RWPE1 (cell line): ENCODE measurements around the gene TLR8.

Source experiments
- CTCF ChIA-PET: fragments of 350-600 bp; sonication (Branson Sonifier 250); formaldehyde crosslinking; extraction: SDS; loops from one replicate; lab custom pipeline; 2021; lab: Yijun Ruan, JAX
- POLR2A ChIA-PET: fragments of 400-600 bp; formaldehyde crosslinking; extraction: SDS; loops from one replicate; lab custom pipeline; 2020; ENCODE audit warnings: antibody characterized with exemption; ENCODE audit not compliant: low non-redundant PET; lab: Yijun Ruan, JAX
- DNase-seq: peaks from one replicate; pipeline ENCODE4 v3.0.0; 2012; ENCODE audit warnings: low spot score
- H3K27ac ChIP-seq: fragments of 450-650 bp; 2 replicates; pipeline ENCODE4 v1.5.1; 2017
- CTCF ChIP-seq: fragments of 450-650 bp; conservative IDR thresholded peaks from 2 replicates; pipeline ENCODE4 v1.5.1; 2017; ENCODE audit warnings: low read depth, mild to moderate bottlenecking

Gene TLR8

GRCh38 chrX:12906046-12906761 lies at the start of gene TLR8:
Gene TLR8 (plus strand): TSS chrX:12906620. CDS start chrX:12906707, 87 bp downstream.
- TF ChIP-seq CTCF, result no peak
- DNase-seq, result no peak
- CTCF ChIA-PET, result interaction anchor here (0.6 kb wide), 1 partner anchor 266 kb away, joined by 4 read pairs; no protein-coding TSS in a partner anchor
- no peak within 1 kb of the TSS for H3K27ac ChIP-seq
- POLR2A ChIA-PET, result no interaction called here

GRCh38 chrX:12865359-12865758 lies 41.1 kb upstream of the TLR8 start:
- ChIA-PET CTCF (no interaction called here), POLR2A (no interaction called here)
- DNase-seq, result no peak
- TF ChIP-seq CTCF, result no peak
- no peak overlapping the region for H3K27ac ChIP-seq

- no peak within 1 kb of the TSS for H3K27ac ChIP-seq
- no peak for DNase-seq
- CTCF ChIA-PET, result no interaction called here
- TF ChIP-seq CTCF, result no peak
- POLR2A ChIA-PET, result no interaction called here
Observed at GRCh38 chrX:12866451-12867377, 39.7 kb upstream of the TLR8 start, which contains the start of gene TLR7. Gene TLR7 (plus strand): TSS chrX:12867072. CDS start chrX:12867579, 507 bp downstream.

- no peak for TF ChIP-seq CTCF
- no peak overlapping the region for H3K27ac ChIP-seq
- DNase-seq, result no peak
- ChIA-PET CTCF (no interaction called here), POLR2A (no interaction called here)
Observed at GRCh38 chrX:12867685-12868084, 38.7 kb upstream of the TLR8 start.

GRCh38 chrX:12868747-12869146 lies 37.7 kb upstream of the TLR8 start:
- CTCF ChIA-PET, result no interaction called here
- H3K27ac ChIP-seq, result no peak overlapping the region
- no peak for TF ChIP-seq CTCF
- DNase-seq, result no peak
- POLR2A ChIA-PET, result no interaction called here

- ChIA-PET POLR2A (no interaction called here), CTCF (no interaction called here)
- no peak overlapping the region for H3K27ac ChIP-seq
- TF ChIP-seq CTCF, result no peak
- DNase-seq, result no peak
Observed at GRCh38 chrX:12871257-12871656, 35.2 kb upstream of the TLR8 start.
